ENCODE results near the gene AZIN2. TPM values are rescaled to one million over a fixed set of nuclear protein-coding genes. Genes with fewer than 3 reads are reported as not detected.

Gene AZIN2
- total and polyA plus RNA-seq, 2 of the 8 experiments (the other 6 are each of a cell fraction or from before 2014, with no cell fraction given): 0.22 to 0.91 TPM

- TF ChIP-seq CHD7 (IDR thresholded peaks at IDR 0.05; ENCODE audit: insufficient replicate concordance, low read length) (no peak), PHF8 (conservative IDR thresholded peaks at IDR 0.05; ENCODE audit: low read depth, low read length) (no peak), RBBP5 (IDR thresholded peaks at IDR 0.05; ENCODE audit: borderline replicate concordance, low read depth, low read length) (no peak), POLR2A (IDR thresholded peaks at IDR 0.05; ENCODE audit: control extremely low read depth in 1 of 2, low read depth in 2 of 2, low read length in 2 of 2) (no peak)
These were observed 87.8 kb downstream of the AZIN2 start (continued) for GRCh38 chr1:33168556-33169289.

Data from H1 (cell line).